HCT116 (cell line): ENCODE data around the gene GALK1. TPM values are rescaled to one million over a fixed set of nuclear protein-coding genes. Genes with fewer than 3 reads are reported as not detected.

ENCODE experiments used
- ATAC-seq: fragments of 200-7000 bp; cut with Tn5 transposase; 2 replicates; pipeline ENCODE4 v1.9.1; 2020; ENCODE audit warnings: mild to moderate bottlenecking, moderate library complexity
- BruUV-seq: library from RNA; stranded (reverse); fragments of 400-500 nt; replicated peaks from 2 replicates; lab custom pipeline; 2021; lab: Mats Ljungman, UMichigan
- CTCF ChIA-PET: fragments of 300-600 bp; sonication (Branson Sonifier 250); formaldehyde crosslinking; loops from one replicate; lab custom pipeline; 2021; ENCODE audit warnings: antibody characterized with exemption; lab: Charles Lee
- POLR2A ChIA-PET: fragments of 300-600, 350-600 bp; sonication (Branson Sonifier 250); formaldehyde crosslinking; loops from one replicate; lab custom pipeline; 2021; ENCODE audit warnings: antibody characterized with exemption; lab: Charles Lee
- RAD21 ChIA-PET, 2 experiments: fragments of 300-600 bp; sonication (Branson Sonifier 250); formaldehyde crosslinking; loops; one replicate each; lab custom pipeline; 2023; ENCODE audit warnings: low total read pairs in 2 of 2; ENCODE audit not compliant: uncharacterized antibody in 2 of 2, unreplicated experiment in 2 of 2, low non-redundant PET in 1 of 2; lab: Charles Lee
- DNase-seq: peaks from one replicate; pipeline ENCODE4 v3.0.0-alpha.2; 2010; ENCODE audit warnings: low read depth, low spot score
- H2AFZ ChIP-seq: fragments of 200-600 bp; shearing (Covaris generic), sonication (generic); 2 replicates; pipeline ENCODE4 v1.6.1; 2017; ENCODE audit warnings: low read depth, mixed run types, mixed read lengths, antibody characterized with exemption, low read length; ENCODE audit not compliant: poor library complexity, severe bottlenecking
- H3K27ac ChIP-seq: 2 replicates; pipeline ENCODE4 v1.5.1; 2012; ENCODE audit warnings: low read depth, low read length
- H3K27me3 ChIP-seq: fragments of 200-600 bp; sonication (generic); 2 replicates; pipeline ENCODE4 v1.6.1; 2016; ENCODE audit warnings: mixed run types, low read length, mixed read lengths; ENCODE audit not compliant: insufficient read depth
- H3K36me3 ChIP-seq, 2 experiments: fragments of 200-500 bp in 1 of 2; fragments of 200-600 bp in 1 of 2; sonication (Bioruptor generic) in 1 of 2; sonication (generic) in 1 of 2; 2 replicates each; pipeline versions ENCODE4 v1.5.1 to v1.6.1; 2014 to 2016; ENCODE audit warnings: low read length in 2 of 2, inconsistent platforms in 1 of 2, mixed read lengths in 1 of 2, mixed run types in 1 of 2; ENCODE audit not compliant: insufficient read depth in 2 of 2, control insufficient read depth in 1 of 2
- H3K4me1 ChIP-seq, 2 experiments: fragments of 200-600 bp in 1 of 2; sonication (generic) in 1 of 2; 2 replicates each; pipeline versions ENCODE4 v1.5.1 to v1.6.1; 2012 to 2017; ENCODE audit warnings: low read length in 2 of 2, inconsistent platforms in 1 of 2, mild to moderate bottlenecking in 1 of 2, mixed read lengths in 1 of 2, mixed run types in 1 of 2, moderate library complexity in 1 of 2; ENCODE audit not compliant: insufficient read depth in 2 of 2, control insufficient read depth in 1 of 2
- H3K4me2 ChIP-seq: fragments of 200-600 bp; sonication (generic); 2 replicates; pipeline ENCODE4 v1.6.1; 2017; ENCODE audit warnings: mixed run types, low read length, mixed read lengths
- H3K4me3 ChIP-seq, 2 experiments: fragments of 200-600 bp in 1 of 2; sonication (generic) in 1 of 2; replicated peaks in 1 of 2; 2 replicates each; pipeline ENCODE4 v1.5.1; 2011 to 2016; ENCODE audit warnings: low read length in 2 of 2, control low read depth in 1 of 2, low read depth in 1 of 2, mild to moderate bottlenecking in 1 of 2, mixed read lengths in 1 of 2, mixed run types in 1 of 2
- H3K79me2 ChIP-seq: fragments of 200-600 bp; sonication (generic); 2 replicates; pipeline ENCODE4 v1.6.1; 2017; ENCODE audit warnings: mild to moderate bottlenecking, mixed run types, low read length, moderate library complexity, mixed read lengths; ENCODE audit not compliant: insufficient read depth
- H3K9ac ChIP-seq: fragments of 200-600 bp; sonication (generic); 2 replicates; pipeline ENCODE4 v1.6.1; 2016; ENCODE audit warnings: low read length, mixed read lengths
- H3K9me2 ChIP-seq: fragments of 200-600 bp; sonication (generic), shearing (Covaris generic); 2 replicates; pipeline ENCODE4 v1.6.1; 2017; ENCODE audit warnings: mixed run types, mild to moderate bottlenecking, moderate library complexity; ENCODE audit not compliant: insufficient read depth
- H3K9me3 ChIP-seq, 2 experiments: fragments of 200-500 bp in 1 of 2; fragments of 200-600 bp in 1 of 2; sonication (Bioruptor generic) in 1 of 2; sonication (generic) in 1 of 2; 2 replicates each; pipeline ENCODE4 v1.6.1; 2014 to 2017; ENCODE audit warnings: low read length in 2 of 2, mixed read lengths in 2 of 2, inconsistent platforms in 1 of 2, low read depth in 1 of 2, mild to moderate bottlenecking in 1 of 2, mixed run types in 1 of 2, moderate library complexity in 1 of 2; ENCODE audit not compliant: control insufficient read depth in 1 of 2, insufficient read depth in 1 of 2
- H4K20me1 ChIP-seq: fragments of 200-600 bp; sonication (generic), shearing (Covaris generic); 2 replicates; pipeline ENCODE4 v1.6.1; 2017; ENCODE audit warnings: mixed run types, mild to moderate bottlenecking, moderate library complexity; ENCODE audit not compliant: insufficient read depth
- CEBPB ChIP-seq: IDR thresholded peaks from 2 replicates; pipeline ENCODE4 v1.6.1; 2012; ENCODE audit warnings: low read depth
- EGR1 ChIP-seq: IDR thresholded peaks from 2 replicates; pipeline ENCODE4 v1.6.1; 2012; ENCODE audit warnings: low read depth
- EZH2 ChIP-seq: fragments of 200-600 bp; sonication (generic); IDR thresholded peaks from 2 replicates; pipeline ENCODE4 v1.6.1; 2017; ENCODE audit warnings: antibody characterized with exemption, mixed run types
- EZH2phosphoT487 ChIP-seq: fragments of 200-600 bp; IDR thresholded peaks from 2 replicates; pipeline ENCODE4 v1.6.1; 2018; ENCODE audit warnings: antibody characterized with exemption, borderline replicate concordance
- JUND ChIP-seq: IDR thresholded peaks from 2 replicates; pipeline ENCODE4 v1.6.1; 2012
- POLR2AphosphoS5 ChIP-seq: IDR thresholded peaks from 2 replicates; pipeline ENCODE4 v1.6.1; 2011; ENCODE audit warnings: mild to moderate bottlenecking, low read depth, low read length, moderate library complexity
- TCF7L2 ChIP-seq: IDR thresholded peaks from 2 replicates; pipeline ENCODE4 v1.7.0; 2011; ENCODE audit warnings: borderline replicate concordance, inconsistent platforms; ENCODE audit not compliant: insufficient read depth, insufficient read length; ENCODE audit errors: extremely low read depth
- YY1 ChIP-seq: IDR thresholded peaks from 2 replicates; pipeline ENCODE4 v1.6.1; 2011; ENCODE audit warnings: low read length, low read depth, moderate library complexity, mild to moderate bottlenecking; ENCODE audit not compliant: insufficient replicate concordance; ENCODE audit errors: extremely low read depth
- ZBTB33 ChIP-seq: IDR thresholded peaks from 2 replicates; pipeline ENCODE4 v1.6.1; 2011; ENCODE audit warnings: mild to moderate bottlenecking, low read length, moderate library complexity; ENCODE audit not compliant: insufficient replicate concordance; ENCODE audit errors: extremely low read depth
- intact Hi-C: fragments of 100-400 bp; cut with micrococcal nuclease; formaldehyde crosslinking; loops from 2 replicates; pipeline ENCODE4 v1.10.0; 2022
- total RNA-seq: library from RNA; stranded (reverse); gene quantifications from one replicate; pipeline ENCODE4 v1.2.1, GENCODE V29; 2021; ENCODE audit not compliant: unreplicated experiment

The GALK1 gene
- total RNA-seq, 1 experiment from 2014 or later: 57.8 TPM

- ChIA-PET POLR2A (interaction anchor here (1.2 to 1.5 kb wide), 2 partner anchors 68 to 116 kb away, joined by 4 to 8 read pairs; partner anchors contain the start of gene SMIM5), CTCF (interaction anchor here (0.8 to 7.5 kb wide), 17 partner anchors 14 to 231 kb away, joined by 3 to 174 read pairs (median 6); partner anchors contain the start of genes GALK1, ITGB4 and SMIM5), RAD21 (interaction anchor here (1.2 to 3.9 kb wide), 6 partner anchors 65 to 148 kb away, joined by 3 to 18 read pairs (median 7); partner anchors contain the start of gene SMIM5 (in 2 of the 2))
- Histone ChIP-seq H3K4me1 (peaks cover 0 to 3% of the 10 kb centered on the region in 2 experiments; a peak in 1 of 4 replicates), H3K9ac (no peak overlapping the region), H3K4me3 (no peak overlapping the region), H2AFZ (no peak overlapping the region), H3K79me2 (no peaks in the 10 kb centered on the region; the same call in 1 of the 2 replicates), H3K36me3 (peaks cover 33 to 69% of the 10 kb centered on the region in 2 experiments; a peak in 3 of 4 replicates), H3K27ac (no peak overlapping the region), H3K27me3 (no peaks in the 10 kb centered on the region), H4K20me1 (no peaks in the 10 kb centered on the region; the same call in 1 of the 2 replicates), H3K9me3 (no peaks in the 10 kb centered on the region), H3K4me2 (no peak overlapping the region), H3K9me2 (no peaks in the 10 kb centered on the region)
- intact Hi-C loops: loop anchor here (1.0 to 10.0 kb wide), 3 partner anchors 73 to 234 kb away; partner anchors contain the start of genes CASKIN2, SMIM5 and TSEN54
- TF ChIP-seq ZBTB33: no peak
- no peak for TF ChIP-seq YY1
- no peak for TF ChIP-seq TCF7L2
- TF ChIP-seq JUND: no peak
- no peak for TF ChIP-seq EZH2phosphoT487
- no peak for TF ChIP-seq EGR1
- TF ChIP-seq CEBPB: no peak
- no peak for TF ChIP-seq POLR2AphosphoS5
- TF ChIP-seq EZH2: no peak
- ATAC-seq: no peak
- no peak for DNase-seq
- BruUV-seq: no TSS peak
Measured at GRCh38 chr17:75748706-75749105, 16.3 kb downstream of the GALK1 start.
